Hematopoietic multipotent progenitor cell treated with erythropoietin and hydrocortisone succinate and interleukin-3 and kit ligand, for 6 days (in vitro differentiated cells): ENCODE results near the gene R3HDM1.
"Not testable (repeated sequence)": the region's sequence is repeated elsewhere in the genome, so short reads cannot be mapped to it uniquely, and the experiment has no call there.

Source experiments
- DNase-seq: peaks from one replicate; pipeline ENCODE4 v3.0.0-alpha.2; 2015

The R3HDM1 gene

GRCh38 chr2:135531231-135532197 lies at the start of gene R3HDM1:
Gene R3HDM1, plus strand, starts transcription at chr2:135531484. Its CDS starts 73,362 bp downstream, at chr2:135604846.
- peak; percentile 100 for DNase-seq

DNA sequence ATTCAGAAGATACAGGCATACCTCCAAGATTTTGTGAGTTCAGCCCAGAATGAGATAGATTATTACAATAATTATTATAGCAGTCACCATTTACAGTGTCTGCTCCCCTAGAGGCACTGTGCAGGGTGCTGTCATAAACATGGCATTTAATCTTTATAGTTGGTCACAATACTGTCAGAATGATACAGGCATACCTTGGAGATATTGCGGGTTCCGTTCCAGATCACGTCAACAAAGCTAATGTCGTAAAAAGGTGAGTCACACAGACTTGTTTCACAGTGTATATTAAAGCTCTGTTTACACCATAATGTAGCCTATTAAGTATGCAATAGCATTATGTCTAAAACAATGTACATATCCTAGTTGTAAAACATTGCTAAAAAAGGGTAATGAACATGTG lies 45.8 kb upstream of the R3HDM1 start:
- DNase-seq = no peak

GRCh38 chr2:135490376-135490775 lies 40.9 kb upstream of the R3HDM1 start:
- DNase-seq = no peak

DNA sequence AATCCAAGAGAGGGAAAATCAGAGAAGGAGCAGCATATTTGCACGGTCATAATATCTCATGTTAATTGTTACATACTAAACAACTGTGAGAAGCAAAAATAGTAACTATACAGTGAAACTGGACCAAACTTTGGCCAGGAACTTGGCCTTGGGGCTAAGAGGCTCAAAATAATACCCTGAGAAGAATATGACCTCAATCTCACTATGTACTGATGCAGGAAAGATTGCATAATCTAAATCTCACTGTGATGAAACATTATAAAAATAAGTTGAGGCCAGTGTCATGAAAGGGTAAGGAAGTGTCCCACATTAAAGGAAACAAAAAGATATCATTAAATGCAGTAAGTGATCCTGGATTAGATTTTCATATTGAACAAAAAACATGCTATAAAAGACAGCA lies 36.8 kb upstream of the R3HDM1 start:
- DNase-seq = no peak

DNA sequence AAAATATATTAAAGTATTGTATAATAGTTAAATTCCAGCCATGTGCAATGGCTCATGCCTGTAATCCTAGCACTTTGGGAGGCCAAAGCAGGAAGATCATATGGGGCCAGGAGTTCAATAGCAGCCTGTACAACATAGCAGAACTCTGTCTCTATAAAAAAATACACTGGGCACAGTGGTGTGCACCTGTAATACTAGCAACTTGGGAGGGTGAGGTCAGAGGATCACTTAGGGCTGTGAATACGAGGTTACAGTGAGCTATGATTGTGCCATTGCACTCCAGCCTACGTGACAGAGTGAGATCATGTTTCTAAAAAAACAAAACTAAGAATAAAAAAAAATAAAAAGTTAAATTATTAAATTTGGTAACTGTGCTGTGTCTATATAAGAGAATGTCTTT lies 36.4 kb upstream of the R3HDM1 start:
- no peak for DNase-seq

DNA sequence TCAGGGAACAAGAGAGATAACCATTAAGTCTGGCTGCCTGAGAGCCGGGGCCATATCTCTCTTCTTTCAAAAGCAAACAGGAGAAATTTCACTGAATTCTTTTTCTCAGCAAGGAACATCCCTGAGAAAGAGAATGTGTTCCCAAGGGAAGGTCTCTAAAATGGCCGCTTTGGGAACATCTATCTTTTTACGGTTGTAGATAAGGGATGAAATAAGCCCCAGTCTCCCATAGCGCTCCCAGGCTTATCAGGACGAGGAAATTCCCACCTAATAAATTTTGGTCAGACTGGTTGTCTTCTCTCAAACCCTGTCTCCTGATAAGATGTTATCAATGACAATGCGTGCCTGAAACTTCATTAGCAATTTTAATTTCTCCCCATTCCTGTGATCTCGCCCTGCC lies 32.7 kb upstream of the R3HDM1 start:
- not testable (repeated sequence) for DNase-seq

DNA sequence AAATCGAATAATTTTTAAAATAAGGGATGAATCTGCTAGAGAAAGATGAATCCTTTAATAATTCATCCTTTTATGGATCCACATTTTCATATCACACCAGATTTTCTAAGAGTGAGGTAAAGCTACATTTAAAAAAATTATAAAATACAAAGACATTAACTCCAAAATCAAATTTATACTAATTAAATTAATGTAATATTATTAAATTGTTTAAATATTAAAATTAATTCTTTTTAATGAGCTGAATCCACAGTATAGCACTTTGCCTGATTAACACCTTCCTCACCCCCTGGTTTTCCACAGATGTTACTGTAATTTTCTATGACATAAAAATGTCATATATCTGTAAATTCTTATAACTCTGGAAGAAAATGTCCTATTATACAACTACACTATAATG lies 26.5 kb upstream of the R3HDM1 start:
- DNase-seq = no peak

GRCh38 chr2:135510577-135510976 lies 20.7 kb upstream of the R3HDM1 start:
- DNase-seq = no peak

- DNase-seq = no peak
These were observed 19.2 kb upstream of the R3HDM1 start for GRCh38 chr2:135512099-135512498.

DNA sequence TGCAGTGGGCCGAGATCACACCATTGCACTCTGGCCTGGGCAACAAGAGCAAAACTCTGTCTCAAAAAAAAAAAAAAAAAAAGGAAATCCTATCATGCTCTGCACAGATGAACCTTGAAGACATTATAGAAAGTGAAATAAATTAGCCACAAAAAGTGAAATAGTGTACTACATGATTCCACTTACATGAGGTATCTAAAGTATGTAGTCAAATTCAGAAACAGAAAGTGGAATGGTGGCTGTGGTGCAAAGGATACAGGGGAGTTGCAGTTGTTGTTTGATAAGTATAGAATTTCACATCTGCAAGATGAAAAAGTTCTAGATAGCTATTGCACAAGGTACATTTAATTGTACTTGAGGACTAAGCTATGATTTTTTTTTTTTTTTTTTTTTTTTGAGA lies 5.5 kb upstream of the R3HDM1 start:
- DNase-seq = no peak

DNA sequence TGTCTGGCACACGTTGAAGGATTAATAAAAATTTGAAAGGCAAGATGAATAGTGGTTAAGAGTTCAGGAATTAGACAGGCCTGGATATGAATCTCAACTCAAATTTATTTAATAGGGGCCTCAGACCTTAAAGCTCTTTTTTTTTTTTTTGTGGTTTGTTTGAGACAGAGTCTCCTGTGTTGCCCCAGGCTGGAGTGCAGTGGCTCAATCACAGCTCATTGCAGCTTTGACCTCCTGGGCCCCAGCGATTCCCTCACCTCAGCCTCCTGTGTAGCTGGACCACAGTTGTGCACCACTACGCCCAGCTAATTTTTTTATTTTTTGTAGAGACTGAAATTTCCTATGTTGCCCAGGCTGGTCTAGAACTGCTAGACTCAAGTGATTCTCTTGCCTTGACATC lies 3.3 kb upstream of the R3HDM1 start:
- no peak for DNase-seq

DNA sequence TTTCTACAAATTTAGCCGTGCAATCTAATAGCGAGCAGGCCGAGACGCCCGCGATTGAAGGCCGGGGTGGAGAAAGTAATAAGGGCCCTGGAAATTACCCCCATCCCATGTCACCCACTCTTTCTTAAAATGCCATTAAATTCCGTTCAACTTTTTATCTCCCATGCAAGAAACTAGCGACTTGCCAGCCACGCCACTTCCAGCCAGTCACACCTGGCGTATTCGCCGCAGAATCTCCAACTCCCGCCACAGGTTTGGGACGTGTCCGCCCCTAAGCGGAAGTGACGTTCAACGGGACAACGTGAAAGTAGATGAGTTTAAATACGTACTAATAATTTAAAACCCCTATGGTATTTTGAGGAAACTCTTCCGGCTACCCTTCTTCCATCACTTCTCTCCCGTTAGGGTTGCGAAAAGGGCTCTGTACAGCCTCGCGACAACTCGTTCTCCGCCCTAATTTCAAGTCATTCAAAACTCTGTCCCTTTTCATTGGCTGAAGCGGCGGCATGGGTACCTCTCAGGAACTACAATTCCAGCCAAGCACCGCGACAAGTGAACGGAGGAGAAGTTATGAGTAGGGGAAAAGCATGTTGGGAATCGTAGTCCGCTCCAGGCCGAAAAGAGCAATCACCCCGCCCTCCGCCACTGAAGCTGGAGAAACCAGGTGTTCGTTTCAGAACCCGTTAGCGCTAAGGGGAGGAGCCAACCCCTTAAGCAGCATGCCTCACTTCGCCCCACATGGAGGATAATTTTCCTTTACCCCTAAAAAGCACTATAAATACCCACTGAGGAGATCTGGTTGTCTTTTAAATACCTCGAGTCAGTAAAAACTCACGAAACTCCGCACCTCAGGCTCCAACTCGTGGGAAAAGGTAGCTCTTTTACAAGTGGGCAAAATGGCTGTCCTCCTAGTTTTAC lies 712 bp upstream of the R3HDM1 start, which contains the start of gene ZRANB3:
TSS of gene ZRANB3 (minus strand) at position 906 of the 918 bp plus-strand sequence.
- peak; percentile 99 for DNase-seq

- DNase-seq = no peak
These were observed 1.3 kb downstream of the R3HDM1 start for GRCh38 chr2:135532581-135532980.

DNA sequence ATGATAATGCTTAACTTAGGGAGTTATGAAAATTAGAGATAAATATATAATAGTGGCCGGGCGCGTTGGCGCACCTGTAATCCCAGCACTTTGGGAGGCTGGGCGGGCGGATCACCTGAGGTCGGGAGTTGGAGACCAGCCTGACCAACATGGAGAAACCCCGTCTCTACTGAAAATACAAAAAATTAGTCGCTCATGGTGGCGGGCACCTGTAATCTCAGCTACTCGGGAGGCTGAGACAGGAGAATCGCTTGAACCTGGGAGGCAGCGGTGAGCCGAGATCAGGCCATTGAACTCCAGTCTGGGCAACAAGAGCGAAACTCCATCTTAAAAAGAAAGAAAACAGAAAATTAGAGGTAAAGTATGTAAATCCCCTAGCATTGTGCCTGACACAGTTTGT lies 2.3 kb downstream of the R3HDM1 start:
- DNase-seq = not testable (repeated sequence)

- peak; percentile 63 for DNase-seq
These were observed 15.2 kb downstream of the R3HDM1 start for GRCh38 chr2:135546436-135546835.

DNA sequence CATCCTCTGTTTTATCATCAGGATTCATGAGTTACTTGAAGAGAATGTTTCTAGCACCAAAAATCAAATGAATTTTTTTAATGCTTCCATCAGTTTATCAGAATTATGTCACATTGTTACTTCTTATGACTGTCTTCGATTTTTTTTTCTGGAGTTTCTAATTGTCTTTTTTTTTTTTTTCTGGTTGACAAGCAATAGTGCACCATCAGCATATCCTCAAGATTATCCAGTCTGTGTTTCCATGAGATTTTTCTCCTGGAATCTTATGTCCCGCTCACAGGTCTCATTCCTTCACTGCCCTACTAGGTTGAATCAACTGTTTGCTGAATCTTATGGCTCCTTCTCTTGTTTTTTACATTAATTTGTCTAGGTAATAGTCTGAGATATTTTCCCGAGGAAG lies 16.0 kb downstream of the R3HDM1 start:
- no peak for DNase-seq

DNA sequence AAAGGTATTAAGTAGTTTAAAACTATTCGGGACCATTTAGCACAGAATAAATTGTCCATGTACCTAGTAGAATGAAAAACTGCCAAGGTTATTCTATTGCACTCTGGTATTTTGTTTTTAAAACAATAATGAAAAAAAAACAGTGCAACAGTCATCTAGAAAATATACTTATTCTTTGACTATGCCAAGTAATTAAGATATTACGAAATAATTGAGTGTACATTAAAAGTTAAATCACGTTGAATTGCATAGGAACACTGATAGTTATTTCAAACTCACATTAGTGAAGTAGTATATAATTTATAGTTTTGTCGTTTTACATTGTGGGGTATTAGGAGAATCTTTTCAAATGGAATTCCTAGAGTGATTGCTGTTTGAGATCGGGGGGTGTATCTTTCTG lies 20.1 kb downstream of the R3HDM1 start:
- no peak for DNase-seq

GRCh38 chr2:135552887-135553286 lies 21.6 kb downstream of the R3HDM1 start:
- DNase-seq = no peak

GRCh38 chr2:135555311-135555710 lies 24.0 kb downstream of the R3HDM1 start:
- no peak for DNase-seq

DNA sequence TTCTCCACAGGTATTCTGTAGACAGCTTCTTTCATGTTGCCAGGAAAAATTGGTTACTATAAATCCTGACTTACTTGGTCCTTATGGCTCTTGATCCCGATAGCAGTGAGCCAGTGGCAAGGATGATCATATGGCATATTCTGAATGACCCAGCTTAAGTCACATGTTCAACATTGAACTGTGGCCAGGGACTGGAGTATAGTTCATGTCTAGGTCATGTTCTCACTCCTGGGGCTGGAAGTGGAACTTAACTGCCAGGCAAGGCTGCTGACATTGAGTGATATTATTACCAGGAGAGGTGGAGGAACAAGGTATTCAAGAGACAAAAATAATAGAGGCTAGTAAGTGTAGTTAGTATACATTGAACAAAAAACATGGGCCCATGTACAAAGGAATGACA lies 26.2 kb downstream of the R3HDM1 start:
- no peak for DNase-seq

- no peak for DNase-seq
These were observed 30.6 kb downstream of the R3HDM1 start for GRCh38 chr2:135561925-135562324.

GRCh38 chr2:135563793-135564192 lies 32.5 kb downstream of the R3HDM1 start:
- DNase-seq = no peak

DNA sequence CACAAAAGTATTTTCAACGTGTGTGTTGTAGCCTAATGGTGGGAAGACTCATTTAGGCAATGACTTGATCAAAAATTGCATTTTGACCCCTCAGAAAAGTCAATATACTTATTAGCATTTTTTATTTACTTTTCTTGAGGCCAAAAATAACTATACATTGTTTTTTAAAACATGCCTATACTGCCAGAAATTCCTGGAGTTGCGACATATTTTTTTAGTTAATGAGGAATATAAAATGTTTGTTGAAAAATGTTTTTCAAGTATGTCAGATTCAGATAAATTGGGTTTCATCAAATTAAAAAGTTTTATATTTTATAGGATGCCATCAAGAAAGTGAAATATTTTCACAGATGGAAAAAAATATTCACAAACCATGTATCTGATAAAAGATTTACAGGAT lies 39.6 kb downstream of the R3HDM1 start:
- no peak for DNase-seq

DNA sequence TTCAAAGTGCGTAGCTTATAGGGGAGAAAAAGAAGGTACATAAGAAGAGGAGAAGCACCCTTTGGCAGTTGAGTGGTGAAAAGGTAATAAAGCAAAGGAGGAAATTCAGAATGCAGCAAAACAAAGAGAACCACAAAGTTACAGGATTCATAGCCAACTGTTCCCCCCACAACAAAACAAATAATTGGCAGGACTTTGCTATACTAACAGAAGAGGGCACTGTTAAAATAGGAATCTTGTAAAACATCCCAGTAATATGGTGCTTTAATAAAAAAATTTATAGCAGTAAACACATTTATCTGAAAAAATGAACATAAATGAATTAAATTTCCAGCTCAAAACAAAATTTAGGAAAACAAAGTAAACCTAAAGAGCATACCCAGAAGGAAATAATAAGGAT lies 42.3 kb downstream of the R3HDM1 start:
- no peak for DNase-seq
